ENCODE results near the gene EHBP1.

EHBP1 gene

GRCh38 chr2:62808554-62808953 is 103.0 kb downstream of the EHBP1 start:
- no peak overlapping the region for H3K9ac ChIP-seq
- H3K4me2 ChIP-seq, result no peak overlapping the region
- no peaks in the 10 kb centered on the region for H3K36me3 ChIP-seq (ENCODE audit: insufficient read depth)
- H3K27me3 ChIP-seq (ENCODE audit: insufficient read depth, low read depth), result no peaks in the 10 kb centered on the region
- H3K4me1 ChIP-seq (ENCODE audit: low read depth, poor library complexity, severe bottlenecking), result no peaks in the 10 kb centered on the region
- no peaks in the 10 kb centered on the region for H3K79me2 ChIP-seq (ENCODE audit: insufficient read depth, low read depth)
- no peak overlapping the region for H3K4me3 ChIP-seq (IDR thresholded peaks at IDR 0.05; ENCODE audit: insufficient read depth, low read depth, low read length)
- TF ChIP-seq, protein P1, sequence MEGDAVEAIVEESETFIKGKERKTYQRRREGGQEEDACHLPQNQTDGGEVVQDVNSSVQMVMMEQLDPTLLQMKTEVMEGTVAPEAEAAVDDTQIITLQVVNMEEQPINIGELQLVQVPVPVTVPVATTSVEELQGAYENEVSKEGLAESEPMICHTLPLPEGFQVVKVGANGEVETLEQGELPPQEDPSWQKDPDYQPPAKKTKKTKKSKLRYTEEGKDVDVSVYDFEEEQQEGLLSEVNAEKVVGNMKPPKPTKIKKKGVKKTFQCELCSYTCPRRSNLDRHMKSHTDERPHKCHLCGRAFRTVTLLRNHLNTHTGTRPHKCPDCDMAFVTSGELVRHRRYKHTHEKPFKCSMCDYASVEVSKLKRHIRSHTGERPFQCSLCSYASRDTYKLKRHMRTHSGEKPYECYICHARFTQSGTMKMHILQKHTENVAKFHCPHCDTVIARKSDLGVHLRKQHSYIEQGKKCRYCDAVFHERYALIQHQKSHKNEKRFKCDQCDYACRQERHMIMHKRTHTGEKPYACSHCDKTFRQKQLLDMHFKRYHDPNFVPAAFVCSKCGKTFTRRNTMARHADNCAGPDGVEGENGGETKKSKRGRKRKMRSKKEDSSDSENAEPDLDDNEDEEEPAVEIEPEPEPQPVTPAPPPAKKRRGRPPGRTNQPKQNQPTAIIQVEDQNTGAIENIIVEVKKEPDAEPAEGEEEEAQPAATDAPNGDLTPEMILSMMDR (conservative IDR thresholded peaks at IDR 0.05; ENCODE audit: low read depth, low read length), result no peak
- no peak overlapping the region for H3K27ac ChIP-seq
- no peak overlapping the region for H2AFZ ChIP-seq (ENCODE audit: low read depth)
- H4K20me1 ChIP-seq (ENCODE audit: insufficient read depth), result no peaks in the 10 kb centered on the region

DNA sequence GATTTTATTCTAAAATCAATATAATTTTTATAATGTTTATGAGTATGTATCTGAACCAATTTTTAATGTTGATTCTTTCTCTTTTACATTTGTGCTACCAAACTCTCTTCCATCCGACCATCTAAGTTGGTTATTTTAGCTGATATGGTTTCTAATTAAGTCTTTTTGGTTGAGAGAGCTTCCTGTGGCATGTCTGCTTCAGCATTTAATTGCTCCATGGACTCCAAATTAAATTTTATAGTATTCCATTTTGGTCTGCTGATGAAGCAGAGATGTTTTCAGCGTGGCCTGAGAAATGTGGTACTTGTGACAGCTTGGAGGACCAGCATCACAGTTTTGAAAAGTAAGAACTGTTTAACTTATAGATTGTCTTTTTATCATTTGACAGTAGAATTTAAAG is 105.6 kb downstream of the EHBP1 start:
- no peak overlapping the region for H3K27ac ChIP-seq
- no peaks in the 10 kb centered on the region for H3K27me3 ChIP-seq (ENCODE audit: insufficient read depth, low read depth)
- no peaks in the 10 kb centered on the region for H4K20me1 ChIP-seq (ENCODE audit: insufficient read depth)
- H3K36me3 ChIP-seq (ENCODE audit: insufficient read depth), result no peaks in the 10 kb centered on the region
- H3K4me1 ChIP-seq (ENCODE audit: low read depth, poor library complexity, severe bottlenecking), result no peaks in the 10 kb centered on the region
- no peak overlapping the region for H3K4me2 ChIP-seq
- H3K79me2 ChIP-seq (ENCODE audit: insufficient read depth, low read depth), result no peaks in the 10 kb centered on the region
- TF ChIP-seq, protein P1 (conservative IDR thresholded peaks at IDR 0.05; ENCODE audit: low read depth, low read length), result no peak
- H3K4me3 ChIP-seq (IDR thresholded peaks at IDR 0.05; ENCODE audit: insufficient read depth, low read depth, low read length), result no peak overlapping the region
- H2AFZ ChIP-seq (ENCODE audit: low read depth), result no peak overlapping the region
- H3K9ac ChIP-seq, result no peak overlapping the region

DNA sequence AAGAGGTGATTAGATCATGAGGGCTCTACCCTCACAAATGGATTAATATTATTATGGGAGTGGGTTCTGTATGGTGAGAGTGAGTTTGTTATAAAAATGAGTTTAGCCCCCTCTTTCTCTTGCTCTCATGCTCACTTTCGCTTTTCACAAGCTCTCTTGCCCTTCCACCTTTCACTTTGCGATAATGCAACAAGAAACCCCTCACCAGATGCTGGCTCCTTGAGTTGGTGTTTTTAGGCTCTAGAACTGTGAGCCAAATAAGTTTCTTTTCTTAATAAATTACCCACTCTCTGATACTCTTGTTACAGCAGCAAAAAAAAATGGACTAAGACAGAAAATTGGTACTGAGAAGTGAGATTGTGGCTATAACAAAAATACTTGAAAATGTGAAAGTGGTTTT is 106.5 kb downstream of the EHBP1 start:
- Histone ChIP-seq H3K27ac (no peak overlapping the region), H3K36me3 (ENCODE audit: insufficient read depth) (no peaks in the 10 kb centered on the region), H4K20me1 (ENCODE audit: insufficient read depth) (no peaks in the 10 kb centered on the region), H2AFZ (ENCODE audit: low read depth) (no peak overlapping the region), H3K4me2 (no peak overlapping the region), H3K9ac (no peak overlapping the region), H3K4me3 (IDR thresholded peaks at IDR 0.05; ENCODE audit: insufficient read depth, low read depth, low read length) (no peak overlapping the region), H3K4me1 (ENCODE audit: low read depth, poor library complexity, severe bottlenecking) (no peaks in the 10 kb centered on the region), H3K27me3 (ENCODE audit: insufficient read depth, low read depth) (no peaks in the 10 kb centered on the region), H3K79me2 (ENCODE audit: insufficient read depth, low read depth) (no peaks in the 10 kb centered on the region)
- TF ChIP-seq, protein P1 (conservative IDR thresholded peaks at IDR 0.05; ENCODE audit: low read depth, low read length), result no peak

GRCh38 chr2:62812921-62813825 is 107.7 kb downstream of the EHBP1 start:
- TF ChIP-seq, protein P1 (conservative IDR thresholded peaks at IDR 0.05; ENCODE audit: low read depth, low read length), result no peak

More at GRCh38 chr2:62812921-62813825, 107.7 kb downstream of the EHBP1 start:
- Histone ChIP-seq H3K4me2 (no peak overlapping the region), H3K4me1 (ENCODE audit: low read depth, poor library complexity, severe bottlenecking) (no peaks in the 10 kb centered on the region), H3K79me2 (ENCODE audit: insufficient read depth, low read depth) (no peaks in the 10 kb centered on the region), H3K27me3 (ENCODE audit: insufficient read depth, low read depth) (no peaks in the 10 kb centered on the region), H3K4me3 (IDR thresholded peaks at IDR 0.05; ENCODE audit: insufficient read depth, low read depth, low read length) (no peak overlapping the region), H4K20me1 (ENCODE audit: insufficient read depth) (no peaks in the 10 kb centered on the region), H3K27ac (no peak overlapping the region), H3K9ac (no peak overlapping the region), H2AFZ (ENCODE audit: low read depth) (no peak overlapping the region), H3K36me3 (ENCODE audit: insufficient read depth) (no peaks in the 10 kb centered on the region)

Measured in KMS-11 (cell line).